ENCODE data around the gene GATD1. TPM values are rescaled to one million over a fixed set of nuclear protein-coding genes. Genes with fewer than 3 reads are reported as not detected.

GATD1 gene
- total and polyA plus RNA-seq, 10 of the 15 experiments (the other 5 are each of a cell fraction or from before 2014, with no cell fraction given), result 1.2 to 92.6 (median 22.3) TPM

GRCh38 chr11:726278-727220 lies 50.7 kb downstream of the GATD1 start (continued):
- TF ChIP-seq ZNF217 (IDR thresholded peaks at IDR 0.05) (no peak), SMARCA5 (IDR thresholded peaks at IDR 0.05) (no peak), FOXK2 (IDR thresholded peaks at IDR 0.05) (no peak), IKZF1 (conservative IDR thresholded peaks at IDR 0.05) (peak; percentile 37), EGR1 (IDR thresholded peaks at IDR 0.05; ENCODE audit: borderline replicate concordance in 1 of 2, low read depth in 2 of 2, low read length in 2 of 2) (peak in 1 of 2 experiments; percentile 86; a peak in 1 of 3 replicates), JUNB (IDR thresholded peaks at IDR 0.05) (no peak), NR2C1 (IDR thresholded peaks at IDR 0.05) (no peak), FOS (IDR thresholded peaks at IDR 0.05; ENCODE audit: borderline replicate concordance, extremely low read depth, insufficient read length) (no peak), CEBPB (IDR thresholded peaks at IDR 0.05; ENCODE audit: borderline replicate concordance in 1 of 2, low read depth in 2 of 2, low read length in 2 of 2) (no peak), HDAC2 (IDR thresholded peaks at IDR 0.05) (no peak), NR2C2 (IDR thresholded peaks at IDR 0.05; ENCODE audit: borderline replicate concordance, control insufficient read depth, insufficient read length, low read depth) (no peak)

GRCh38 chr11:725624-726202 lies 51.6 kb downstream of the GATD1 start:
- no peak for TF ChIP-seq HSF1 (IDR thresholded peaks at IDR 0.05; ENCODE audit: low read depth, low read length)
- peak in 1 of 2 experiments; percentile 40; a peak in 1 of 3 replicates for TF ChIP-seq EGR1 (IDR thresholded peaks at IDR 0.05; ENCODE audit: borderline replicate concordance in 1 of 2, low read depth in 2 of 2, low read length in 2 of 2)
- no peak for TF ChIP-seq ZNF217 (IDR thresholded peaks at IDR 0.05)
- TF ChIP-seq NRF1 (conservative IDR thresholded peaks at IDR 0.05; ENCODE audit: low read depth, low read length), result peak; percentile 35; the same call in 1 of the 2 replicates
- TF ChIP-seq GATAD2B (conservative IDR thresholded peaks at IDR 0.05; ENCODE audit: low read depth), result peak; percentile 56; the same call in 1 of the 2 replicates
- 0 out of 2 replicates have a peak, but pooled peaks have one; percentile 42 for TF ChIP-seq LARP7 (IDR thresholded peaks at IDR 0.05)
- TF ChIP-seq BHLHE40 (IDR thresholded peaks at IDR 0.05; ENCODE audit: borderline replicate concordance in 1 of 2, low read depth in 2 of 2, low read length in 1 of 2), result peak in 1 of 2 experiments; percentile 36; a peak in 1 of 4 replicates
- Histone ChIP-seq H4K20me1 (ENCODE audit: control insufficient read depth, insufficient read depth) (no peaks in the 10 kb centered on the region; the same call in 1 of the 2 replicates), H3K27me3 (replicated peaks in 1 of 2; ENCODE audit: control insufficient read depth in 2 of 2, insufficient read depth in 2 of 2, low read length in 1 of 2) (0 out of 4 replicates have a peak, but pooled peaks cover 0 to 3% of the 10 kb centered on the region in 2 experiments), H3K4me3 (peak overlapping the region; percentile 58), H3K4me2 (ENCODE audit: control insufficient read depth, insufficient read depth) (peak overlapping the region; percentile 82), H3K4me1 (ENCODE audit: control insufficient read depth, insufficient read depth, low read length) (peaks cover 18% of the 10 kb centered on the region), H3K36me3 (ENCODE audit: control insufficient read depth in 2 of 2, insufficient read depth in 2 of 2, low read length in 1 of 2) (no peaks in the 10 kb centered on the region), H3K79me2 (ENCODE audit: control insufficient read depth, insufficient read depth, low read length) (no peaks in the 10 kb centered on the region), H3K9ac (ENCODE audit: control insufficient read depth, insufficient read depth, low read length) (no peak overlapping the region), H3K9me3 (replicated peaks; ENCODE audit: control insufficient read depth, insufficient read depth, low read length) (no peaks in the 10 kb centered on the region), H3K27ac (ENCODE audit: control insufficient read depth, insufficient read depth) (no peak overlapping the region), H2AFZ (ENCODE audit: control insufficient read depth, low read depth, low read length) (peak overlapping the region; percentile 72)
- SMC1A ChIA-PET (ENCODE audit: uncharacterized antibody, unreplicated experiment), result interaction anchor here (0.9 to 2.7 kb wide), 9 partner anchors 26 to 190 kb away, joined by 3 to 8 read pairs (median 5); partner anchors contain the start of gene TMEM80
- BruUV-seq (replicated peaks), result no TSS peak
- CTCF ChIA-PET, result interaction anchor here (0.9 to 8.6 kb wide), 13 partner anchors 18 to 286 kb away, joined by 3 to 127 read pairs (median 3); partner anchors contain the start of genes DEAF1 and TMEM80
- intact Hi-C loops (cut with micrococcal nuclease; ENCODE audit: unreplicated experiment) (no loop called here), in situ Hi-C loops (cut with MboI) (loop anchor here (10.0 kb wide), 1 partner anchor 61 kb away; no protein-coding TSS in a partner anchor)
- WGBS (ENCODE audit: insufficient coverage, insufficient replicate concordance, low lambda C conversion rate, missing lambda C conversion rate), result 18% methylated on average over 24 of the region's 53 CpGs
- RAD21 ChIA-PET (ENCODE audit: unreplicated experiment), result interaction anchor here (0.6 to 3.8 kb wide), 16 partner anchors 23 to 277 kb away, joined by 3 to 34 read pairs (median 5); partner anchors contain the start of genes DEAF1, GATD1, HRAS and PHRF1
- FAIRE-seq (no peak), ATAC-seq (peak; percentile 18), DNase-seq (ENCODE audit: low read depth, low spot score) (no peak)
- POLR2A ChIA-PET, result interaction anchor here (0.6 to 8.2 kb wide), 11 partner anchors 21 to 171 kb away, joined by 3 to 72 read pairs (median 4); partner anchors contain the start of genes DEAF1, IRF7, LMNTD2 and PHRF1

Data from GM12878 (cell line).